Sigmoid colon (tissue), 4 donors: Measurements from ENCODE around the gene CD28.
"Not testable (repeated sequence)": the region's sequence is repeated elsewhere in the genome, so short reads cannot be mapped to it uniquely, and the experiment has no call there.

ENCODE experiments used
- CTCF ChIP-seq, 4 experiments: fragments of 450-650 bp in 3 of 4; fragments of 200-600 bp in 1 of 4; IDR thresholded peaks; one replicate each; pipeline ENCODE4 v1.5.1; 2016 to 2019; ENCODE audit warnings: antibody characterized with exemption in 4 of 4, mild to moderate bottlenecking in 3 of 4, moderate library complexity in 2 of 4
- EP300 ChIP-seq, 4 donors: sonication (generic); formaldehyde crosslinking; IDR thresholded peaks; one replicate each; pipeline ENCODE4 v1.6.1; 2017; ENCODE audit warnings: antibody characterized with exemption in 4 of 4
- POLR2A ChIP-seq, 2 donors: fragments of 450-650 bp; IDR thresholded peaks; one replicate each; pipeline ENCODE4 v1.6.1; 2016; ENCODE audit warnings: antibody characterized with exemption in 2 of 2, mild to moderate bottlenecking in 2 of 2, moderate library complexity in 2 of 2
- POLR2AphosphoS5 ChIP-seq, 4 donors: sonication (generic); formaldehyde crosslinking; IDR thresholded peaks; one replicate each; pipeline ENCODE4 v1.6.1; 2017; ENCODE audit warnings: antibody characterized with exemption in 4 of 4

- TF ChIP-seq EP300, CTCF, POLR2A, POLR2AphosphoS5 (IDR thresholded peaks at IDR 0.05): not testable (repeated sequence)
Measured at GRCh38 chr2:203779477-203780073, 73.1 kb downstream of the CD28 start.
